SH-SY5Y (cell line): ENCODE data around the gene XAF1.

Experiments used
- GATA2 ChIP-seq: IDR thresholded peaks from 2 replicates; pipeline ENCODE4 v1.6.1; 2011; ENCODE audit warnings: mild to moderate bottlenecking, low read depth, low read length
- GATA3 ChIP-seq: IDR thresholded peaks from 2 replicates; pipeline ENCODE4 v1.6.1; 2011; ENCODE audit warnings: low read depth, mild to moderate bottlenecking, low read length, moderate library complexity

GRCh38 chr17:6815775-6816174 lies 59.9 kb downstream of the XAF1 start:
- TF ChIP-seq GATA2 = no peak
- no peak for TF ChIP-seq GATA3
